ENCODE results near the gene SLC6A8. TPM values are rescaled to one million over a fixed set of nuclear protein-coding genes. Genes with fewer than 3 reads are reported as not detected.

The SLC6A8 gene
- polyA plus RNA-seq, 2 of the 4 experiments (the other 2 are of a cell fraction), result 2.0 to 6.1 TPM

DNA sequence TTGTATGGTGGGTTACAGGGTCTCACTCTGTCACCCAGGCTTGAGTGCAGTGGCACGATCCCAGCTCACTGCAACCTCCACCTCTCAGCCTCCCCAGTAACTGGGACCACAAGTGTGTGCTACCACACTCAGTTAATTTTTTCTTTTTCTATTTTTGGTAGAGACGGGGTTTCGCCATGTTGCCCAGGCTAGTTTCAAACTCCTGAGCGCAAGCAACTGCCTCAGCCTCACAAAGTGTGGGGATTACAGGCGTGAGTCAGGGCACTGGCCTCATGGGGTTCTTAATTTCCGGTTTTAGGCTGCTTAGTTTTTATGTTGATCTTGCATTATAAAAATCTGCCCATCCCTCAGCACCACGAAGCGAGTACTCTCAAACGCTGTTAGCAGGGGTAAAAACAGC, 29.7 kb downstream of the SLC6A8 start:
- TF ChIP-seq BHLHE40 (IDR thresholded peaks at IDR 0.05; ENCODE audit: low read depth, low read length) (no peak), RNF2 (IDR thresholded peaks at IDR 0.05; ENCODE audit: borderline replicate concordance, low read depth) (no peak)
- ChIA-PET POLR2A (no interaction called here), CTCF (interaction anchor here (1.7 to 5.1 kb wide), 2 partner anchors 8 to 108 kb away, joined by 3 to 27 read pairs; no protein-coding TSS in a partner anchor)
- Histone ChIP-seq H3K4me1 (peaks cover 6% of the 10 kb centered on the region; the same call in 2 of the 3 replicates), H3K4me3 (no peak overlapping the region), H3K27ac (no peak overlapping the region), H3K4me2 (no peak overlapping the region), H3K9me3 (no peaks in the 10 kb centered on the region)
- no peak for ATAC-seq
- FAIRE-seq, result no peak
- WGBS (ENCODE audit: missing lambda C conversion rate), result 94% methylated on average over 9 of the region's 9 CpGs
- DNase-seq (ENCODE audit: low read depth in 1 of 2, low spot score in 1 of 2), result no peak

DNA sequence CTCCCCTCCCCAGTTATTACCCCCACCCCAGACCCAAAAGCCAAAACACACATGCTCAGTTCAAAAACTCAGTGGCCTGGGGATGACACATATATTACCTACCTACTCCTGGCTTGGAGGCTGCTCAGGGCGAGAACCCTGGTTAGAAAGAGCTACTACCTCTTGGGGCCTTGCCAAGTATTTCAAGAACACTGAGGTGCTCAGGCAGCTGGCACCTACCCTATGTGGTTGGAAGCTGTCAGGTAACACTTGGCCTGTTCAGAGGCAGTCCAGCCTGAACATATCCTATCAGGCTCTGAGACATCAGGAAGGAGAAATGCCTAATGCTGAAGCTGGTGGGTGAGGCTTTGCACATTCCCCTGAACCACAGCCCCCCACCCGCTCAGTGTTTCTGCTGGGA, 31.5 kb downstream of the SLC6A8 start:
- Histone ChIP-seq H3K9me3 (no peaks in the 10 kb centered on the region), H3K4me2 (no peak overlapping the region), H3K4me1 (peaks cover 9% of the 10 kb centered on the region; the same call in 2 of the 3 replicates), H3K27ac (no peak overlapping the region), H3K4me3 (no peak overlapping the region)
- WGBS (ENCODE audit: missing lambda C conversion rate), result 100% methylated on average over 1 of the region's 2 CpGs
- no peak for ATAC-seq
- FAIRE-seq, result no peak
- ChIA-PET CTCF (interaction anchor here (1.2 to 5.1 kb wide), 2 partner anchors 10 to 16 kb away, joined by 3 to 27 read pairs; no protein-coding TSS in a partner anchor), POLR2A (no interaction called here)
- no peak for DNase-seq (ENCODE audit: low read depth in 1 of 2, low spot score in 1 of 2)
- TF ChIP-seq JUN (IDR thresholded peaks at IDR 0.05) (no peak), HOXB13 (CRISPR knock-in tag; IDR thresholded peaks at IDR 0.05; ENCODE audit: low read depth) (no peak), ZFP36 (IDR thresholded peaks at IDR 0.05; ENCODE audit: borderline replicate concordance, partially characterized antibody) (no peak), ZC3H11A (IDR thresholded peaks at IDR 0.05) (no peak), TFCP2L1 (CRISPR knock-in tag; IDR thresholded peaks at IDR 0.05) (no peak), POLR2AphosphoS2 (conservative IDR thresholded peaks at IDR 0.05; ENCODE audit: low read length) (no peak)
- TF ChIP-seq, protein P1, sequence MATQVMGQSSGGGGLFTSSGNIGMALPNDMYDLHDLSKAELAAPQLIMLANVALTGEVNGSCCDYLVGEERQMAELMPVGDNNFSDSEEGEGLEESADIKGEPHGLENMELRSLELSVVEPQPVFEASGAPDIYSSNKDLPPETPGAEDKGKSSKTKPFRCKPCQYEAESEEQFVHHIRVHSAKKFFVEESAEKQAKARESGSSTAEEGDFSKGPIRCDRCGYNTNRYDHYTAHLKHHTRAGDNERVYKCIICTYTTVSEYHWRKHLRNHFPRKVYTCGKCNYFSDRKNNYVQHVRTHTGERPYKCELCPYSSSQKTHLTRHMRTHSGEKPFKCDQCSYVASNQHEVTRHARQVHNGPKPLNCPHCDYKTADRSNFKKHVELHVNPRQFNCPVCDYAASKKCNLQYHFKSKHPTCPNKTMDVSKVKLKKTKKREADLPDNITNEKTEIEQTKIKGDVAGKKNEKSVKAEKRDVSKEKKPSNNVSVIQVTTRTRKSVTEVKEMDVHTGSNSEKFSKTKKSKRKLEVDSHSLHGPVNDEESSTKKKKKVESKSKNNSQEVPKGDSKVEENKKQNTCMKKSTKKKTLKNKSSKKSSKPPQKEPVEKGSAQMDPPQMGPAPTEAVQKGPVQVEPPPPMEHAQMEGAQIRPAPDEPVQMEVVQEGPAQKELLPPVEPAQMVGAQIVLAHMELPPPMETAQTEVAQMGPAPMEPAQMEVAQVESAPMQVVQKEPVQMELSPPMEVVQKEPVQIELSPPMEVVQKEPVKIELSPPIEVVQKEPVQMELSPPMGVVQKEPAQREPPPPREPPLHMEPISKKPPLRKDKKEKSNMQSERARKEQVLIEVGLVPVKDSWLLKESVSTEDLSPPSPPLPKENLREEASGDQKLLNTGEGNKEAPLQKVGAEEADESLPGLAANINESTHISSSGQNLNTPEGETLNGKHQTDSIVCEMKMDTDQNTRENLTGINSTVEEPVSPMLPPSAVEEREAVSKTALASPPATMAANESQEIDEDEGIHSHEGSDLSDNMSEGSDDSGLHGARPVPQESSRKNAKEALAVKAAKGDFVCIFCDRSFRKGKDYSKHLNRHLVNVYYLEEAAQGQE (IDR thresholded peaks at IDR 0.05), result no peak

DNA sequence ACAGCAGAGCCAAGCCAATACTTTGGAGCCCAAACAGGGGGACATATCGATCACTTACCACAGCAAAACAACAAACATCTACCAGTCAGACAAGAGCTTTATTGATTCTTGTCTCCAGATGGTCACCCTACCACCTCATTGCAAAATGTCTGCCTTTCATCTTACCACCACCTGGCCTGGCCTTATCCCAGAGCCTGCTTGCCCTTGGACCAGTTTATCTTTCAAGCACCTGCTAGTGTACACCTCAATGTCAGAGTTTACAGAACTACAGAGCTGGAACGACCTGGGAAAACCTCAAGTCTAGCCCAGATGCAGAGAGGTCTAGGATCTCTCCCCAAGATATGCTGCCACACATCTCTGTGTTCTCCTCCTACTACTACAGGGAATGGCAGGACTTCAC, 32.0 kb downstream of the SLC6A8 start:
- TF ChIP-seq ZFP36 (IDR thresholded peaks at IDR 0.05; ENCODE audit: borderline replicate concordance, partially characterized antibody), result no peak
- no peak for TF ChIP-seq RCOR1 (IDR thresholded peaks at IDR 0.05; ENCODE audit: low read depth, low read length)
- TF ChIP-seq HOXA7 (CRISPR knock-in tag; IDR thresholded peaks at IDR 0.05), result no peak
- no peak for TF ChIP-seq NFE2L2 (conservative IDR thresholded peaks at IDR 0.05; ENCODE audit: low read length)
- TF ChIP-seq, protein P2, sequence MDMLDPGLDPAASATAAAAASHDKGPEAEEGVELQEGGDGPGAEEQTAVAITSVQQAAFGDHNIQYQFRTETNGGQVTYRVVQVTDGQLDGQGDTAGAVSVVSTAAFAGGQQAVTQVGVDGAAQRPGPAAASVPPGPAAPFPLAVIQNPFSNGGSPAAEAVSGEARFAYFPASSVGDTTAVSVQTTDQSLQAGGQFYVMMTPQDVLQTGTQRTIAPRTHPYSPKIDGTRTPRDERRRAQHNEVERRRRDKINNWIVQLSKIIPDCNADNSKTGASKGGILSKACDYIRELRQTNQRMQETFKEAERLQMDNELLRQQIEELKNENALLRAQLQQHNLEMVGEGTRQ (IDR thresholded peaks at IDR 0.05), result no peak
- TF ChIP-seq EHMT2 (IDR thresholded peaks at IDR 0.05; ENCODE audit: low read depth), result no peak
- ChIA-PET CTCF (interaction anchor here (0.9 to 5.1 kb wide), 2 partner anchors 11 to 110 kb away, joined by 4 to 27 read pairs; no protein-coding TSS in a partner anchor), POLR2A (no interaction called here)
- ATAC-seq (no peak), FAIRE-seq (no peak), DNase-seq (ENCODE audit: low read depth in 1 of 2, low spot score in 1 of 2) (no peak)
- peaks cover 9% of the 10 kb centered on the region; the same call in 2 of the 3 replicates for H3K4me1 ChIP-seq
- no peak overlapping the region for H3K4me2 ChIP-seq
- H3K4me3 ChIP-seq, result no peak overlapping the region
- whole genome bisulfite sequencing (ENCODE audit: missing lambda C conversion rate), result 100% methylated on average over 2 of the region's 2 CpGs
- H3K9me3 ChIP-seq, result no peaks in the 10 kb centered on the region
- no peak overlapping the region for H3K27ac ChIP-seq

DNA sequence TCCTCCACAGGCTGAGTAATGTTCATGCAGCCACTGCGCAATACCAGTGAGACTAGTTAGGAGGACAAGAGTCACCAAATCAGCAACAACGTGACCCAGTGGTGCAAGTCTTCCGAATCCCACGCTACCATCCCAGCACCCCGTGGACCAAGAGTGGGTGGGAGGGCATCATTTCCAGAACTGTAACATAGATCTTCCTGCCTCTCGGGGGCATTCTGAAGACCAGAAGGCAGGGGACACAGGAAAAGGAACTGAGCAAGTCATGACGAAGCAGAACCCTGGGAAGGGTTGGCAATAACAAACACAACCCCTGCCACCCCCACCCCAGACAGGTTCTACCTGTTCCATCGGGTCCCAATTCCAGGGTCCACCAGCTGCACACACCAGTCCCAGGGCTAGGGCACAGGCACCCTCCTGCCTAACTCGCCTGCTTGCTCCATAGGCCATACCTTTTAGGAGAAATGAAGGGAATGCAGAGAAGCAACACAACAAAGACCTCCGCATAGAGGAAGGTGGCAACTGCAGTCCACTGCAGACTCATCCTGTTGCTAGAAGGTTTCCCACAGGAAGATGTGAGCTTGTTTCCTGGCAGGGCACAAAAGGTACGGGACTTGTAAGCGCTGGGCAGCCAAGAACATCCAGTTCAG, 35.1 kb downstream of the SLC6A8 start:
- Histone ChIP-seq H3K27ac (peak overlapping the region; percentile 97), H3K4me2 (peak overlapping the region; percentile 90), H3K4me3 (peak overlapping the region; percentile 93), H3K4me1 (peaks cover 25% of the 10 kb centered on the region), H3K9me3 (no peaks in the 10 kb centered on the region)
- ATAC-seq (no peak), DNase-seq (ENCODE audit: low read depth in 1 of 2, low spot score in 1 of 2) (peak in 1 of 2 experiments; percentile 25), FAIRE-seq (no peak)
- POLR2A ChIA-PET, result no interaction called here
- WGBS (ENCODE audit: missing lambda C conversion rate), result 37% methylated on average over 11 of the region's 12 CpGs
- 0 out of 4 replicates have a peak, but pooled peaks of 1 of the 2 experiments have one; percentile 12 for TF ChIP-seq CEBPB (IDR thresholded peaks at IDR 0.05)
- no peak for TF ChIP-seq ZFP36 (IDR thresholded peaks at IDR 0.05; ENCODE audit: borderline replicate concordance, partially characterized antibody)
- TF ChIP-seq CBX8 (IDR thresholded peaks at IDR 0.05), result no peak
- TF ChIP-seq ZNF302 (CRISPR knock-in tag; IDR thresholded peaks at IDR 0.05), result no peak
- no peak for TF ChIP-seq HOXB5 (CRISPR knock-in tag; IDR thresholded peaks at IDR 0.05)
- no peak for TF ChIP-seq HEYL (CRISPR knock-in tag; IDR thresholded peaks at IDR 0.05)
- no peak for TF ChIP-seq CHD4 (IDR thresholded peaks at IDR 0.05; ENCODE audit: borderline replicate concordance)
- TF ChIP-seq HOXB13 (CRISPR knock-in tag; IDR thresholded peaks at IDR 0.05; ENCODE audit: low read depth), result no peak
- CTCF ChIA-PET, result interaction anchor here (0.7 to 1.6 kb wide), 4 partner anchors 9 to 118 kb away, joined by 3 to 4 read pairs (median 3); no protein-coding TSS in a partner anchor

Data from A549 (cell line).